Left ventricle myocardium inferior (tissue), 1 donor: Measurements from ENCODE around the gene SLC25A6. TPM values are rescaled to one million over a fixed set of nuclear protein-coding genes. Genes with fewer than 3 reads are reported as not detected.

ENCODE experiments used
- DNase-seq: peaks from one replicate; pipeline ENCODE4 v3.0.0-alpha.2; 2020
- H3K27ac ChIP-seq: fragments of 200-600 bp; replicated peaks from 2 replicates; pipeline ENCODE4 v1.8.0; 2021
- H3K27me3 ChIP-seq: fragments of 200-600 bp; 2 replicates; pipeline ENCODE4 v1.8.0; 2021; ENCODE audit warnings: low read depth
- H3K36me3 ChIP-seq: fragments of 200-600 bp; 2 replicates; pipeline ENCODE4 v1.8.0; 2021
- H3K4me1 ChIP-seq: fragments of 200-600 bp; 2 replicates; pipeline ENCODE4 v1.8.0; 2021
- H3K4me3 ChIP-seq: fragments of 200-600 bp; 2 replicates; pipeline ENCODE4 v1.8.0; 2021; ENCODE audit warnings: mild to moderate bottlenecking, moderate library complexity
- H3K9me3 ChIP-seq: fragments of 200-600 bp; replicated peaks from 2 replicates; pipeline ENCODE4 v1.8.0; 2021
- intact Hi-C: fragments of 100-400 bp; cut with micrococcal nuclease; formaldehyde crosslinking; loops from one replicate; pipeline ENCODE4 v1.11.0; 2022
- total RNA-seq: library from RNA; stranded (reverse); fragmentation: NEBNext Ultra II Directional; extraction: Animal tissue kit (Norgen Biotek cat#: 25700); gene quantifications from one replicate; pipeline ENCODE4 v1.2.1, GENCODE V29; 2021
- TF ChIP-seq, protein P1 (sequence below): fragments of 200-600 bp; IDR thresholded peaks from 2 replicates; pipeline ENCODE4 v1.8.0; 2021; ENCODE audit warnings: antibody characterized with exemption, mild to moderate bottlenecking, borderline replicate concordance
- donor health status: DM: no; HTN: yes; CAD: no; lungs with severe emphysema.

Gene SLC25A6
- total RNA-seq, 1 donor from 2014 or later, result 158 TPM

- intact Hi-C loops, result no loop called here
- Histone ChIP-seq H3K4me1 (peaks cover 43% of the 10 kb centered on the region), H3K4me3 (no peak overlapping the region), H3K27ac (peak overlapping the region; percentile 100), H3K27me3 (no peaks in the 10 kb centered on the region), H3K9me3 (no peaks in the 10 kb centered on the region), H3K36me3 (peaks cover 17% of the 10 kb centered on the region)
- peak; percentile 17 for DNase-seq
- TF ChIP-seq, protein P1, sequence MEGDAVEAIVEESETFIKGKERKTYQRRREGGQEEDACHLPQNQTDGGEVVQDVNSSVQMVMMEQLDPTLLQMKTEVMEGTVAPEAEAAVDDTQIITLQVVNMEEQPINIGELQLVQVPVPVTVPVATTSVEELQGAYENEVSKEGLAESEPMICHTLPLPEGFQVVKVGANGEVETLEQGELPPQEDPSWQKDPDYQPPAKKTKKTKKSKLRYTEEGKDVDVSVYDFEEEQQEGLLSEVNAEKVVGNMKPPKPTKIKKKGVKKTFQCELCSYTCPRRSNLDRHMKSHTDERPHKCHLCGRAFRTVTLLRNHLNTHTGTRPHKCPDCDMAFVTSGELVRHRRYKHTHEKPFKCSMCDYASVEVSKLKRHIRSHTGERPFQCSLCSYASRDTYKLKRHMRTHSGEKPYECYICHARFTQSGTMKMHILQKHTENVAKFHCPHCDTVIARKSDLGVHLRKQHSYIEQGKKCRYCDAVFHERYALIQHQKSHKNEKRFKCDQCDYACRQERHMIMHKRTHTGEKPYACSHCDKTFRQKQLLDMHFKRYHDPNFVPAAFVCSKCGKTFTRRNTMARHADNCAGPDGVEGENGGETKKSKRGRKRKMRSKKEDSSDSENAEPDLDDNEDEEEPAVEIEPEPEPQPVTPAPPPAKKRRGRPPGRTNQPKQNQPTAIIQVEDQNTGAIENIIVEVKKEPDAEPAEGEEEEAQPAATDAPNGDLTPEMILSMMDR, result no peak
Measured at GRCh38 chrX:1394731-1395501, 3.0 kb upstream of the SLC25A6 start.

GRCh38 chrX:1393871-1394615 is 2.1 kb upstream of the SLC25A6 start:
- intact Hi-C loops, result no loop called here
- TF ChIP-seq, protein P1, result no peak
- Histone ChIP-seq H3K36me3 (peaks cover 24% of the 10 kb centered on the region), H3K9me3 (no peaks in the 10 kb centered on the region), H3K4me1 (peaks cover 52% of the 10 kb centered on the region), H3K27me3 (no peaks in the 10 kb centered on the region), H3K27ac (peak overlapping the region; percentile 100), H3K4me3 (peak overlapping the region; percentile 100)
- no peak for DNase-seq

GRCh38 chrX:1392376-1393068 is 609 bp upstream of the SLC25A6 start:
- TF ChIP-seq, protein P1, result no peak
- H3K27me3 ChIP-seq, result no peaks in the 10 kb centered on the region
- DNase-seq, result peak; percentile 69
- peak overlapping the region; percentile 100 for H3K27ac ChIP-seq
- H3K9me3 ChIP-seq, result no peaks in the 10 kb centered on the region
- intact Hi-C loops, result no loop called here
- H3K36me3 ChIP-seq, result peaks cover 39% of the 10 kb centered on the region
- H3K4me1 ChIP-seq, result peaks cover 67% of the 10 kb centered on the region
- H3K4me3 ChIP-seq, result peak overlapping the region; percentile 100

- H3K4me3 ChIP-seq, result peak overlapping the region; percentile 100
- DNase-seq, result no peak
- peak overlapping the region; percentile 100 for H3K27ac ChIP-seq
- TF ChIP-seq, protein P1, result no peak
- H3K4me1 ChIP-seq, result peaks cover 73% of the 10 kb centered on the region
- intact Hi-C loops, result no loop called here
- no peaks in the 10 kb centered on the region for H3K27me3 ChIP-seq
- no peaks in the 10 kb centered on the region for H3K9me3 ChIP-seq
- peaks cover 51% of the 10 kb centered on the region for H3K36me3 ChIP-seq
Measured at GRCh38 chrX:1391370-1391706, 575 bp downstream of the SLC25A6 start.

DNA sequence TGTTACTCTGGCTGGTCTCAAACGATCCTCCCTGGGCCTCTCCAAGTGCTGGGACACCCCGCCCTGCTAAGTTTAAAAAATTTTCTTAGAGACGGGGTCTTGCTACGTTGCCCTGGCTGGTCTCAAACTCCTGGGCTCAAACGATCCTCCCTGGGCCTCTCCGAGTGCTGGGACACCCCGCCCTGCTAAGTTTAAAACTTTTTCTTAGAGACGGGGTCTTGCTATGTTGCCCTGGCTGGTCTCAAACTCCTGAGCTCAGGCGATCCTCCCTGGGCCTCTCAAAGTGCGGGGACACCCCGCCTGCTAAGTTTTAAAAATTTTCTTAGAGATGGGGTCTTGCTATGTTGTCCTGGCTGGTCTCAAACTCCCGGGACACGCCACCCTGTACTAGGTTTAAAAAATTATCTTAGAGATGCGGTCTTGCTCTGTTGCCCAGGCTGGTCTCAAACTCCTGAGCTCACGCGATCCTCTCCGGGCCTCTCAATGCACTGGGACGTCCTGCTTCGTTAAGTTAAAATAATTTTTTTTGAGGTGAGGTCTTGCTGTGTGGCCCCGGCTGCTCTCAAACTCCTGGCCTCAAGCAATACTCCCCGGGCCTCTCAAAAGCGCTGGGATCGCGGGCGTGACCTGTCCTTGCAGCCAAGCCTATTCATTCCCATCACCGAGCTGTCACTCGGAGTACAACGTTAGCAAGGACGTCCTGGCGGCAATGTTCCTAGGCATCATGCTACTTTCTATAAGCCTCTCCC is 1.1 kb downstream of the SLC25A6 start:
- no peaks in the 10 kb centered on the region for H3K9me3 ChIP-seq
- H3K4me3 ChIP-seq, result peak overlapping the region; percentile 100
- no peak for DNase-seq
- H3K4me1 ChIP-seq, result peaks cover 73% of the 10 kb centered on the region
- TF ChIP-seq, protein P1, result no peak
- H3K27ac ChIP-seq, result peak overlapping the region; percentile 100
- intact Hi-C loops, result no loop called here
- no peaks in the 10 kb centered on the region for H3K27me3 ChIP-seq
- H3K36me3 ChIP-seq, result peaks cover 56% of the 10 kb centered on the region
